CD4-positive, alpha-beta T cell treated with Interleukin-21 for 1 hour (primary cell): ENCODE measurements around the gene MAGEF1.

Source experiments
- DNase-seq: peaks from one replicate; pipeline ENCODE4 v3.0.0-alpha.2; 2020

Gene MAGEF1

DNA sequence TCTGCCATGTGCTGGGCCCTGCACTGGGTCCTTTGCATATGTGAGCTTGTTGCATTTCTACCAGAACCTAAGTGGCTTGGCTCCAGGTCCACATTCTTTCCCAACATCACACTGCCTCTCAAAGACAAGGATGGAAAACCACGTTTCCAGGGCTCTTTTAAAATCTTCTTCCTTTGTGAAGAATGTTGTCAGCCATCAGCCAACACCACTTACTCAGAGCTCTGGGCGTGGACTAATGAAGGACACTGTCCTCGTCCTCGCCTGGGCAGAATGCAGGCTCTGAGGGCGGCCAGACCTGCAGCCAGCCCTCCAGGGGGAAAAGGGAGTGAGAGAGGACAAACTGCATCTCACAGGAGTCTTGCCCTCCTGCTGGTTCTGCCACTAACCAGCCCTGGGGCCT lies 49.7 kb downstream of the MAGEF1 start:
- DNase-seq = no peak

DNA sequence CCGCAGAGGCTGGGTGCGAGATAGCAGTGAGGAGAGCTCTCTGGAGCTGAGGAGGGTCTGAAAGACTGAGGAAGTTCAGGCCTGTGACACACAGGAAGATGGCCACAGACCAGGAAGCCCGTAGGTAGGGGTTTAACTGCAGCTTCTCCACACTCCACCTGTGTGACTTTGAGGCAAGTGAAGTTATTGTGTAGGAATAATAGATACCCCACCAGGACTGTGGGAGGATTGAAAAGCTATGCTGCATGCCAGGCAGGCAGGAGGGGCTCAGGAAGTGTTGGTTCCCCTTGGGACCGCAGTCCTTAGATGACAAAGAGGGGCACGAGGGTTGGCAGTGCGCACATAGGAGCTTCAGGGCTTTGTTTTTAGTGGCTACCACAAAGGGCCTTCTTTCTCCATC lies 50.9 kb downstream of the MAGEF1 start:
- DNase-seq = no peak
